ENCODE measurements around the gene PSMD11.

GRCh38 chr17:32525122-32525521 lies 80.8 kb downstream of the PSMD11 start:
- TF ChIP-seq FOXA1 (IDR thresholded peaks at IDR 0.05) (no peak), L3MBTL2 (conservative IDR thresholded peaks at IDR 0.05) (no peak), BHLHE40 (IDR thresholded peaks at IDR 0.05; ENCODE audit: borderline replicate concordance) (no peak), ZNF384 (IDR thresholded peaks at IDR 0.05) (no peak), NFRKB (IDR thresholded peaks at IDR 0.05) (no peak), FOXK2 (IDR thresholded peaks at IDR 0.05) (no peak)
